ENCODE data around the gene ADCY3. TPM values are rescaled to one million over a fixed set of nuclear protein-coding genes. Genes with fewer than 3 reads are reported as not detected.
A peak's percentile ranks its signal among the peaks of the same experiment; 100 is the strongest.

Gene ADCY3
- total and polyA plus RNA-seq, 7 donors: 9.2 to 15.2 (median 12.1) TPM

DNA sequence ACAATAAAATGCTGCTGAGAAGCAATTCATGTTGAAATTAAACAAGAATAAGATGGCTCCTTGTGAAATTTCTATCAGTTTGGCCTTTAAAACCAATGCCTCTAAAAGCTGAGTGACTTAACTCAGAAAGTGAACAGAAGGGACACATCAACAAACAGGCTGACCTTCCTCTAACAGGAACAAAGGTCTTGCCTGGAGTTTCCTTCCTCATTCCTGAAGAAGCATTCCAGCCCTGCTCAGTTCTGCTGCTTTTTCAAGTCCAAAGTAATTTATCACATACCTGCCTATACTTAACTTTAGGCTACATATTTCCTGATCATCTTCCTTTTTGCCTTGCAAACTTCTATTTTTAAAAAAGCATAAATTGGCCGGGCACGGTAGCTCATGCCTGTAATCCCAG is 140.9 kb downstream of the ADCY3 start:
- TF ChIP-seq, protein P1, sequence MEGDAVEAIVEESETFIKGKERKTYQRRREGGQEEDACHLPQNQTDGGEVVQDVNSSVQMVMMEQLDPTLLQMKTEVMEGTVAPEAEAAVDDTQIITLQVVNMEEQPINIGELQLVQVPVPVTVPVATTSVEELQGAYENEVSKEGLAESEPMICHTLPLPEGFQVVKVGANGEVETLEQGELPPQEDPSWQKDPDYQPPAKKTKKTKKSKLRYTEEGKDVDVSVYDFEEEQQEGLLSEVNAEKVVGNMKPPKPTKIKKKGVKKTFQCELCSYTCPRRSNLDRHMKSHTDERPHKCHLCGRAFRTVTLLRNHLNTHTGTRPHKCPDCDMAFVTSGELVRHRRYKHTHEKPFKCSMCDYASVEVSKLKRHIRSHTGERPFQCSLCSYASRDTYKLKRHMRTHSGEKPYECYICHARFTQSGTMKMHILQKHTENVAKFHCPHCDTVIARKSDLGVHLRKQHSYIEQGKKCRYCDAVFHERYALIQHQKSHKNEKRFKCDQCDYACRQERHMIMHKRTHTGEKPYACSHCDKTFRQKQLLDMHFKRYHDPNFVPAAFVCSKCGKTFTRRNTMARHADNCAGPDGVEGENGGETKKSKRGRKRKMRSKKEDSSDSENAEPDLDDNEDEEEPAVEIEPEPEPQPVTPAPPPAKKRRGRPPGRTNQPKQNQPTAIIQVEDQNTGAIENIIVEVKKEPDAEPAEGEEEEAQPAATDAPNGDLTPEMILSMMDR (IDR thresholded peaks at IDR 0.05): no peak
- intact Hi-C loops (cut with DNase I): no loop called here
- Histone ChIP-seq H3K27me3 (ENCODE audit: insufficient read depth in 3 of 3, low read length in 2 of 3) (no peaks in the 10 kb centered on the region), H3K27ac (no peak overlapping the region), H3K4me1 (no peaks in the 10 kb centered on the region), H3K36me3 (ENCODE audit: insufficient read depth in 1 of 2, low read depth in 1 of 2) (no peaks in the 10 kb centered on the region), H3K4me3 (no peak overlapping the region), H3K9me3 (no peaks in the 10 kb centered on the region)
- 52 to 78% (median 71%) methylated on average over 2 of the region's 2 CpGs for WGBS, 3 donors
- ATAC-seq: no peak
- no peak for DNase-seq

DNA sequence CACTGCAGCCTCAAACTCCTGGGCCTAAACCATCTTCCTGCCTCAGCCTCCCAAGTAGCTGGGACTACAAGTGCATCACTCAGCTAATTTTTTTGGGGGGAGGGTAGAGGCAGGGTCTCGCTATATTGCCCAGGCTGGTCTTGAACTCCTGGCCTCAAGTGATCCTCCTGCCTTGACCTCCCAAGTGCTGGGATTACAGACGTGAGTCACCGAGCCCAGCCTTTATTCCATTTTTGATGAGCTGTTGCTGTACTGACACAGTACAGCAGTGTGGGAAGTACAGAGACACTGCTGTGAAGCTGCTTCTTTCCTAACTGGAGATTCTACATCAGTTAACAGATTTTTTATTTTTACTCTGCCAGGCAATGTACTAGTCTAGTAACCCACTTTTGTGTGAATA is 145.7 kb downstream of the ADCY3 start:
- TF ChIP-seq, protein P1 (IDR thresholded peaks at IDR 0.05): no peak
- Histone ChIP-seq H3K9me3 (no peaks in the 10 kb centered on the region), H3K4me3 (no peak overlapping the region), H3K27me3 (ENCODE audit: insufficient read depth in 3 of 3, low read length in 2 of 3) (no peaks in the 10 kb centered on the region), H3K27ac (no peak overlapping the region), H3K4me1 (no peaks in the 10 kb centered on the region), H3K36me3 (ENCODE audit: insufficient read depth in 1 of 2, low read depth in 1 of 2) (peaks cover 0 to 13% of the 10 kb centered on the region in 2 donors)
- ATAC-seq (peak in 2 of 4 donors; percentile 40 to 51), DNase-seq (no peak)
- 69 to 77% (median 71%) methylated on average over 3 of the region's 3 CpGs for WGBS, 3 donors
- intact Hi-C loops (cut with DNase I): no loop called here

GRCh38 chr2:24771764-24772586 is 148.1 kb downstream of the ADCY3 start:
- ATAC-seq (peak in 2 of 4 donors; percentile 17 to 24), DNase-seq (no peak)
- H3K36me3 ChIP-seq (ENCODE audit: insufficient read depth in 1 of 2, low read depth in 1 of 2): peaks cover 2 to 34% of the 10 kb centered on the region in 2 donors
- WGBS, 3 donors: 81 to 87% (median 86%) methylated on average over 5 of the region's 5 CpGs
- H3K27me3 ChIP-seq (ENCODE audit: insufficient read depth in 3 of 3, low read length in 2 of 3): no peaks in the 10 kb centered on the region
- H3K4me3 ChIP-seq: no peak overlapping the region
- intact Hi-C loops (cut with DNase I): no loop called here
- H3K27ac ChIP-seq: no peak overlapping the region
- H3K9me3 ChIP-seq: no peaks in the 10 kb centered on the region
- TF ChIP-seq, protein P1 (IDR thresholded peaks at IDR 0.05): no peak
- no peaks in the 10 kb centered on the region for H3K4me1 ChIP-seq

- Histone ChIP-seq H3K36me3 (ENCODE audit: insufficient read depth in 1 of 2, low read depth in 1 of 2) (peaks cover 2 to 43% of the 10 kb centered on the region in 2 donors), H3K27ac (no peak overlapping the region), H3K27me3 (ENCODE audit: insufficient read depth in 3 of 3, low read length in 2 of 3) (no peaks in the 10 kb centered on the region), H3K4me3 (no peak overlapping the region), H3K9me3 (no peaks in the 10 kb centered on the region), H3K4me1 (no peaks in the 10 kb centered on the region)
- intact Hi-C loops (cut with DNase I): no loop called here
- TF ChIP-seq, protein P1 (IDR thresholded peaks at IDR 0.05): no peak
- 89 to 93% (median 89%) methylated on average over 5 of the region's 5 CpGs for WGBS, 3 donors
- no peak for ATAC-seq
- no peak for DNase-seq
Observed at GRCh38 chr2:24771061-24771460, 149.0 kb downstream of the ADCY3 start.

Other genes starting within 250 kb of the ADCY3 start
- 10 to 100 TPM; 16.6 to 34.9 (median 20.8) TPM for gene PTRHD1, start 126.8 kb downstream of the ADCY3 start, total RNA-seq
- 10 to 100 TPM; 27.1 to 38.3 (median 28.8) TPM for gene PTRHD1, start 126.8 kb downstream of the ADCY3 start, polyA plus RNA-seq
- gene CENPO, start 126.8 kb downstream of the ADCY3 start, total RNA-seq: 1 to 10 TPM; 1.8 to 3.2 (median 2.4) TPM
- gene CENPO, start 126.8 kb downstream of the ADCY3 start, polyA plus RNA-seq: 1 to 10 TPM; 1.6 to 5.4 (median 2.9) TPM
- 1 to 10 TPM; 4.6 to 8.2 (median 7.1) TPM for gene DNAJC27, start 51.7 kb upstream of the ADCY3 start, total RNA-seq
- 1 to 10 TPM; 3.3 to 7.6 (median 4.2) TPM for gene DNAJC27, start 51.7 kb upstream of the ADCY3 start, polyA plus RNA-seq
- gene EFR3B, start 121.8 kb upstream of the ADCY3 start, total RNA-seq: 10 to 100 TPM in 1 of 4 donors, 1 to 10 TPM in 3; 1.7 to 12.7 (median 4.0) TPM
- gene EFR3B, start 121.8 kb upstream of the ADCY3 start, polyA plus RNA-seq: under 1 TPM; 0.59 to 0.88 (median 0.72) TPM
- gene POMC, start 248.3 kb upstream of the ADCY3 start, total RNA-seq: 10 to 100 TPM in 1 of 4 donors, 1 to 10 TPM in 3; 1.8 to 15.2 (median 4.2) TPM
- 1 to 10 TPM; 2.7 to 5.2 (median 3.3) TPM for gene POMC, start 248.3 kb upstream of the ADCY3 start, polyA plus RNA-seq

Data from psoas muscle (tissue), 8 donors.